Fibroblast of lung (primary cell): Measurements from ENCODE around the gene PRCD.

Source experiments
- CTCF ChIP-seq, 2 donors: IDR thresholded peaks in 1 of 2; conservative IDR thresholded peaks in 1 of 2; 1 replicate in 1 of 2; 2 replicates in 1 of 2; pipeline ENCODE4 v1.5.1; 2011 to 2012; ENCODE audit warnings: low read length in 2 of 2, control low read depth in 1 of 2, inconsistent platforms in 1 of 2, low read depth in 1 of 2, mild to moderate bottlenecking in 1 of 2
- EZH2 ChIP-seq: IDR thresholded peaks from 2 replicates; pipeline ENCODE4 v1.5.1; 2012; ENCODE audit warnings: low read length, control low read depth, mild to moderate bottlenecking; ENCODE audit errors: missing control alignments

- TF ChIP-seq EZH2, result no peak
- no peak for TF ChIP-seq CTCF (conservative IDR thresholded peaks at IDR 0.05 in 1 of 2, IDR thresholded peaks at IDR 0.05 in 1 of 2; ENCODE audit: low read depth in 1 of 2, low read length in 2 of 2)
These were observed 21.5 kb downstream of the PRCD start for GRCh38 chr17:76561332-76561731.
